ENCODE data around the gene WDR35.
"Not testable (repeated sequence)": the region's sequence is repeated elsewhere in the genome, so short reads cannot be mapped to it uniquely, and the experiment has no call there.

WDR35 gene

GRCh38 chr2:19894134-19894792 lies 95.6 kb downstream of the WDR35 start:
- no peak for DNase-seq (ENCODE audit: low read depth, low spot score)

GRCh38 chr2:19893520-19894133 lies 96.3 kb downstream of the WDR35 start:
- DNase-seq (ENCODE audit: low read depth, low spot score) = no peak

GRCh38 chr2:19891971-19892370 lies 97.9 kb downstream of the WDR35 start:
- DNase-seq (ENCODE audit: low read depth, low spot score) = not testable (repeated sequence)

- no peak for DNase-seq (ENCODE audit: low read depth, low spot score)
Measured at GRCh38 chr2:19890104-19890503, 99.8 kb downstream of the WDR35 start.

GRCh38 chr2:19888831-19889230 lies 101.1 kb downstream of the WDR35 start:
- DNase-seq (ENCODE audit: low read depth, low spot score) = no peak

GRCh38 chr2:19887510-19887909 lies 102.4 kb downstream of the WDR35 start:
- DNase-seq (ENCODE audit: low read depth, low spot score) = no peak

GRCh38 chr2:19886261-19886660 lies 103.6 kb downstream of the WDR35 start:
- DNase-seq (ENCODE audit: low read depth, low spot score) = no peak

- DNase-seq (ENCODE audit: low read depth, low spot score) = no peak
Measured at GRCh38 chr2:19885791-19886190, 104.1 kb downstream of the WDR35 start.

- DNase-seq (ENCODE audit: low read depth, low spot score) = no peak
Measured at GRCh38 chr2:19883971-19884720, 105.8 kb downstream of the WDR35 start.

- DNase-seq (ENCODE audit: low read depth, low spot score) = no peak
Measured at GRCh38 chr2:19883486-19883885, 106.4 kb downstream of the WDR35 start.

- DNase-seq (ENCODE audit: low read depth, low spot score) = no peak
Measured at GRCh38 chr2:19882286-19882685, 107.6 kb downstream of the WDR35 start.

GRCh38 chr2:19881908-19882265 lies 108.0 kb downstream of the WDR35 start:
- no peak for DNase-seq (ENCODE audit: low read depth, low spot score)

GRCh38 chr2:19881221-19881907 lies 108.5 kb downstream of the WDR35 start:
- DNase-seq (ENCODE audit: low read depth, low spot score) = no peak

- DNase-seq (ENCODE audit: low read depth, low spot score) = not testable (repeated sequence)
Measured at GRCh38 chr2:19880191-19880590, 109.7 kb downstream of the WDR35 start.

GRCh38 chr2:19879120-19879519 lies 110.8 kb downstream of the WDR35 start:
- DNase-seq (ENCODE audit: low read depth, low spot score) = no peak

GRCh38 chr2:19878268-19879046 lies 111.4 kb downstream of the WDR35 start:
- no peak for DNase-seq (ENCODE audit: low read depth, low spot score)

GRCh38 chr2:19876751-19877150 lies 113.2 kb downstream of the WDR35 start:
- no peak for DNase-seq (ENCODE audit: low read depth, low spot score)

- DNase-seq (ENCODE audit: low read depth, low spot score) = no peak
Measured at GRCh38 chr2:19875280-19875679, 114.6 kb downstream of the WDR35 start.

- no peak for DNase-seq (ENCODE audit: low read depth, low spot score)
Measured at GRCh38 chr2:19874726-19875125, 115.2 kb downstream of the WDR35 start.

- no peak for DNase-seq (ENCODE audit: low read depth, low spot score)
Measured at GRCh38 chr2:19873014-19873413, 116.9 kb downstream of the WDR35 start.

- no peak for DNase-seq (ENCODE audit: low read depth, low spot score)
Measured at GRCh38 chr2:19872302-19872701, 117.6 kb downstream of the WDR35 start.

- no peak for DNase-seq (ENCODE audit: low read depth, low spot score)
Measured at GRCh38 chr2:19871836-19872235, 118.1 kb downstream of the WDR35 start.
